Peyer's patch (tissue), 4 donors: ENCODE measurements around the gene TRMT61B.

ENCODE experiments used
- POLR2A ChIP-seq, 2 donors: fragments of 450-650 bp; IDR thresholded peaks; one replicate each; pipeline ENCODE4 v1.5.1; 2017; ENCODE audit warnings: antibody characterized with exemption in 2 of 2, mild to moderate bottlenecking in 2 of 2, moderate library complexity in 2 of 2
- TF ChIP-seq, protein P1 (sequence below), 6 experiments: fragments of 450-650 bp in 4 of 6; fragments of 200-600 bp in 2 of 6; sonication (generic) in 1 of 6; IDR thresholded peaks; one replicate each; pipeline ENCODE4 v1.5.1; 2017 to 2019; ENCODE audit warnings: antibody characterized with exemption in 6 of 6, mild to moderate bottlenecking in 3 of 6, moderate library complexity in 1 of 6

DNA sequence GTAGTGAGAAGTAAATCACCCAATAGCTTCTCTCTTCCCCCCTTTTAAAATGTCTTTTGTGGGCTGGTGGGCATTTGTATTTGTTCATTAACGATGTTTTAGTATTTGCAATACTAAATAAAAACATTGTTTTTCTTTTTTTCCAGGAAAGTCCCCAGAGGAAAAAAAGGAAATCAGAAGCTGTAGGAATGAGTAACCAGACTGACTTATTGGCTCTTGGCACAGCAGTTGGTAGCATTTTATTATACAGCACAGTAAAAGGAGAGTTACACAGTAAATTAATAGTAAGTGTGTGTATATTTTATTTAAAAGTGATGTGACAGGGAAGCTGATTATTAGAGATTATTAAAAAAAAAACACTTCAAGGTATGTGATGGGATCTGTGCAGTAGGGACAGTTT is 31.7 kb upstream of the TRMT61B start:
- TF ChIP-seq, protein P1, sequence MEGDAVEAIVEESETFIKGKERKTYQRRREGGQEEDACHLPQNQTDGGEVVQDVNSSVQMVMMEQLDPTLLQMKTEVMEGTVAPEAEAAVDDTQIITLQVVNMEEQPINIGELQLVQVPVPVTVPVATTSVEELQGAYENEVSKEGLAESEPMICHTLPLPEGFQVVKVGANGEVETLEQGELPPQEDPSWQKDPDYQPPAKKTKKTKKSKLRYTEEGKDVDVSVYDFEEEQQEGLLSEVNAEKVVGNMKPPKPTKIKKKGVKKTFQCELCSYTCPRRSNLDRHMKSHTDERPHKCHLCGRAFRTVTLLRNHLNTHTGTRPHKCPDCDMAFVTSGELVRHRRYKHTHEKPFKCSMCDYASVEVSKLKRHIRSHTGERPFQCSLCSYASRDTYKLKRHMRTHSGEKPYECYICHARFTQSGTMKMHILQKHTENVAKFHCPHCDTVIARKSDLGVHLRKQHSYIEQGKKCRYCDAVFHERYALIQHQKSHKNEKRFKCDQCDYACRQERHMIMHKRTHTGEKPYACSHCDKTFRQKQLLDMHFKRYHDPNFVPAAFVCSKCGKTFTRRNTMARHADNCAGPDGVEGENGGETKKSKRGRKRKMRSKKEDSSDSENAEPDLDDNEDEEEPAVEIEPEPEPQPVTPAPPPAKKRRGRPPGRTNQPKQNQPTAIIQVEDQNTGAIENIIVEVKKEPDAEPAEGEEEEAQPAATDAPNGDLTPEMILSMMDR (IDR thresholded peaks at IDR 0.05), result no peak
- no peak for TF ChIP-seq POLR2A (IDR thresholded peaks at IDR 0.05)
